ENCODE data around the gene EMX1. TPM values are rescaled to one million over a fixed set of nuclear protein-coding genes. Genes with fewer than 3 reads are reported as not detected.

EMX1 gene
- total and polyA plus RNA-seq, 2 of the 13 experiments (the other 11 are each of a cell fraction or from before 2014, with no cell fraction given): 0.62 to 4.9 TPM

DNA sequence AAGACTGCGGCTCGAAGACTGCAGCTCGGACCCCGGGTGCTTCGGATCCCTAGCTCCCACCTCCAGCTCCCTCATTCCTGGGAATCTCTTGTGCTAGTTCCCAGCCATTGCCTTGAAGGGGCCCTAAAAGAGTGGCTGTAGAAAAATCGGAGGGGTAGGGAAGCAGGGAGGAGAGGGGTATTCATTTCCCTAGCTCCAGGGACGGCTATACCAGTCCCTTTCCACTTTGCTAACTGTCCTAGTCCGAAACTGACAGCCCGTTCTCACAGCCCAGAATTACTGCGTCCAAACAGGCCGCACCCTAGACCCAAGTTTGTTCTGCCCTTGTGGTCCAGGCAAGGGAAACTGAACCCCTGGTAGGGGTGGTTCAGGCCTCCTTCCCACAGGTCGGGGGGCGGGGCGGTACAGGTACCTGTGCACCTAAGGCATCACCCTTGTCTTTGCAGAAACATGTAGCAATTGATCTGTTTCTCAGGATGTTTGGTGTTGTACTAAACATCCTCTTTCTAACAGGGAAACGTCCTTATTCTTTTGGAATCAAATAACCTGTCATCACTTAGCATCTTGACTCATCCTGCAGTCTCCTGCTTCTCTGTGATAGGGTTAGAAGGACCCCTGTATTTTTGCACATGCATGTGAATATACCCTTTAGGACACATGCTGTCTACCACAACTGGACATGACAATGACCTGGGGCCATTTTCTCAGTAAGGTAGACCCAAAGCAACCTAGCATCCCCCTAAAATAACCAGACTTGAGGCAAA, 4.0 kb downstream of the EMX1 start:
- no peaks in the 10 kb centered on the region; the same call in 1 of the 2 replicates for H4K20me1 ChIP-seq (ENCODE audit: insufficient read depth, low read length)
- H3K27ac ChIP-seq (ENCODE audit: extremely low read length, insufficient read depth, low read length): no peak overlapping the region
- TF ChIP-seq, protein P1, sequence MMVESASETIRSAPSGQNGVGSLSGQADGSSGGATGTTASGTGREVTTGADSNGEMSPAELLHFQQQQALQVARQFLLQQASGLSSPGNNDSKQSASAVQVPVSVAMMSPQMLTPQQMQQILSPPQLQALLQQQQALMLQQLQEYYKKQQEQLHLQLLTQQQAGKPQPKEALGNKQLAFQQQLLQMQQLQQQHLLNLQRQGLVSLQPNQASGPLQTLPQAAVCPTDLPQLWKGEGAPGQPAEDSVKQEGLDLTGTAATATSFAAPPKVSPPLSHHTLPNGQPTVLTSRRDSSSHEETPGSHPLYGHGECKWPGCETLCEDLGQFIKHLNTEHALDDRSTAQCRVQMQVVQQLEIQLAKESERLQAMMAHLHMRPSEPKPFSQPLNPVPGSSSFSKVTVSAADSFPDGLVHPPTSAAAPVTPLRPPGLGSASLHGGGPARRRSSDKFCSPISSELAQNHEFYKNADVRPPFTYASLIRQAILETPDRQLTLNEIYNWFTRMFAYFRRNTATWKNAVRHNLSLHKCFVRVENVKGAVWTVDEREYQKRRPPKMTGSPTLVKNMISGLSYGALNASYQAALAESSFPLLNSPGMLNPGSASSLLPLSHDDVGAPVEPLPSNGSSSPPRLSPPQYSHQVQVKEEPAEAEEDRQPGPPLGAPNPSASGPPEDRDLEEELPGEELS (CRISPR knock-in tag; IDR thresholded peaks at IDR 0.05): no peak
- TF ChIP-seq ZNF30 (CRISPR knock-in tag; IDR thresholded peaks at IDR 0.05): no peak
- TF ChIP-seq, protein P2, sequence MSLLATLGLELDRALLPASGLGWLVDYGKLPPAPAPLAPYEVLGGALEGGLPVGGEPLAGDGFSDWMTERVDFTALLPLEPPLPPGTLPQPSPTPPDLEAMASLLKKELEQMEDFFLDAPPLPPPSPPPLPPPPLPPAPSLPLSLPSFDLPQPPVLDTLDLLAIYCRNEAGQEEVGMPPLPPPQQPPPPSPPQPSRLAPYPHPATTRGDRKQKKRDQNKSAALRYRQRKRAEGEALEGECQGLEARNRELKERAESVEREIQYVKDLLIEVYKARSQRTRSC (CRISPR knock-in tag; IDR thresholded peaks at IDR 0.05; ENCODE audit: low read depth): no peak
- TF ChIP-seq STAT5B (CRISPR knock-in tag; IDR thresholded peaks at IDR 0.05): no peak
- no peak for TF ChIP-seq NKX3-1 (CRISPR knock-in tag; IDR thresholded peaks at IDR 0.05)
- TF ChIP-seq, protein P3, sequence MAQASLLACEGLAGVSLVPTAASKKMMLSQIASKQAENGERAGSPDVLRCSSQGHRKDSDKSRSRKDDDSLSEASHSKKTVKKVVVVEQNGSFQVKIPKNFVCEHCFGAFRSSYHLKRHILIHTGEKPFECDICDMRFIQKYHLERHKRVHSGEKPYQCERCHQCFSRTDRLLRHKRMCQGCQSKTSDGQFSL (CRISPR knock-in tag; IDR thresholded peaks at IDR 0.05): no peak
- no peak for TF ChIP-seq ZNF780A (CRISPR knock-in tag; IDR thresholded peaks at IDR 0.05)
- H3K36me3 ChIP-seq (replicated peaks in 1 of 2; ENCODE audit: control insufficient read depth in 1 of 2, insufficient read depth in 2 of 2, low read length in 2 of 2): no peaks in the 10 kb centered on the region
- H3K9ac ChIP-seq (ENCODE audit: insufficient read depth, low read depth, low read length): no peak overlapping the region
- no peak for FAIRE-seq
- no peaks in the 10 kb centered on the region for H3K79me2 ChIP-seq (ENCODE audit: insufficient read depth, low read length)
- no peaks in the 10 kb centered on the region for H3K9me3 ChIP-seq (ENCODE audit: low read length)
- peaks cover 23% of the 10 kb centered on the region for H3K4me1 ChIP-seq (ENCODE audit: insufficient read depth, low read length)
- no peak for DNase-seq (ENCODE audit: low spot score)
- WGBS (ENCODE audit: low lambda C conversion rate): 61% methylated on average over 15 of the region's 15 CpGs
- POLR2A ChIA-PET: no interaction called here
- H3K27me3 ChIP-seq (ENCODE audit: control insufficient read depth in 1 of 2, insufficient read depth in 2 of 2, low read length in 2 of 2): peaks cover 4 to 91% of the 10 kb centered on the region in 2 experiments; a peak in 4 of 5 replicates
- H2AFZ ChIP-seq (ENCODE audit: low read length): no peak overlapping the region
- ATAC-seq: no peak
- CTCF ChIA-PET (ENCODE audit: low intra/inter-chr PET ratio, low total read pairs): no interaction called here
- BruUV-seq (replicated peaks): no TSS peak
- H3K4me2 ChIP-seq (ENCODE audit: low read depth, low read length): no peak overlapping the region
- intact Hi-C loops (cut with micrococcal nuclease; ENCODE audit: unreplicated experiment): no loop called here
- in situ Hi-C loops (cut with HindIII; ENCODE audit: extremely low pct_ligation_motif_present, low pct_unique_long_range_greater_than_20kb): no loop called here
- H3K4me3 ChIP-seq (replicated peaks in 1 of 3; ENCODE audit: insufficient read depth in 1 of 3, low read depth in 2 of 3, low read length in 3 of 3): no peak overlapping the region

All from HepG2 (cell line).